Stimulated activated CD8-positive, alpha-beta memory T cell treated with anti-CD3 and anti-CD28 coated beads, Interleukin-4, amount 100 ng/mL, for 1 hour (primary cell): ENCODE data around the gene DTNB.
"Not testable (repeated sequence)": the region's sequence is repeated elsewhere in the genome, so short reads cannot be mapped to it uniquely, and the experiment has no call there.

Experiments
- DNase-seq, 2 donors: peaks; one replicate each; pipeline ENCODE4 v3.0.0-alpha.2; 2020; ENCODE audit warnings: low read depth in 2 of 2, low spot score in 1 of 2

The DTNB gene

GRCh38 chr2:25633801-25634200, 39.6 kb downstream of the DTNB start:
- DNase-seq, result not testable (repeated sequence)

GRCh38 chr2:25632396-25632795, 41.0 kb downstream of the DTNB start:
- no peak for DNase-seq

- no peak for DNase-seq
Observed at GRCh38 chr2:25624635-25625034, 48.7 kb downstream of the DTNB start.

- no peak for DNase-seq
Observed at GRCh38 chr2:25623361-25623760, 50.0 kb downstream of the DTNB start.

GRCh38 chr2:25620711-25621110, 52.7 kb downstream of the DTNB start:
- no peak for DNase-seq

GRCh38 chr2:25620077-25620476, 53.3 kb downstream of the DTNB start:
- no peak for DNase-seq

- DNase-seq, result no peak
Observed at GRCh38 chr2:25619185-25619584, 54.2 kb downstream of the DTNB start.

- DNase-seq, result no peak
Observed at GRCh38 chr2:25618676-25619075, 54.7 kb downstream of the DTNB start.

- DNase-seq, result no peak
Observed at GRCh38 chr2:25617948-25618646, 55.3 kb downstream of the DTNB start.

GRCh38 chr2:25615920-25616319, 57.5 kb downstream of the DTNB start:
- no peak for DNase-seq

GRCh38 chr2:25615386-25615785, 58.0 kb downstream of the DTNB start:
- DNase-seq, result no peak

- no peak for DNase-seq
Observed at GRCh38 chr2:25614711-25615110, 58.7 kb downstream of the DTNB start.

GRCh38 chr2:25608718-25609117, 64.7 kb downstream of the DTNB start:
- no peak for DNase-seq

GRCh38 chr2:25606892-25607291, 66.5 kb downstream of the DTNB start:
- no peak for DNase-seq

GRCh38 chr2:25602333-25602723, 71.0 kb downstream of the DTNB start:
- no peak for DNase-seq

GRCh38 chr2:25601711-25602332, 71.6 kb downstream of the DTNB start:
- not testable (repeated sequence) for DNase-seq

GRCh38 chr2:25598911-25599310, 74.5 kb downstream of the DTNB start:
- DNase-seq, result no peak

GRCh38 chr2:25598332-25598731, 75.0 kb downstream of the DTNB start:
- DNase-seq, result no peak

- DNase-seq, result no peak
Observed at GRCh38 chr2:25597881-25598280, 75.5 kb downstream of the DTNB start.

- DNase-seq, result no peak
Observed at GRCh38 chr2:25596516-25597244, 76.7 kb downstream of the DTNB start.

- DNase-seq, result no peak
Observed at GRCh38 chr2:25595393-25595792, 78.0 kb downstream of the DTNB start.

GRCh38 chr2:25594991-25595390, 78.4 kb downstream of the DTNB start:
- no peak for DNase-seq
